ENCODE results near the gene PLS1. TPM values are rescaled to one million over a fixed set of nuclear protein-coding genes. Genes with fewer than 3 reads are reported as not detected.
"Not testable (repeated sequence)": the region's sequence is repeated elsewhere in the genome, so short reads cannot be mapped to it uniquely, and the experiment has no call there.

The PLS1 gene
- total RNA-seq, 1 donor from 2014 or later, result 3.9 TPM

- intact Hi-C loops (cut with DNase I), result no loop called here
- Histone ChIP-seq H3K27ac (no peak overlapping the region), H3K4me1 (no peaks in the 10 kb centered on the region), H3K9me3 (no peaks in the 10 kb centered on the region), H3K4me3 (no peak overlapping the region), H3K27me3 (no peaks in the 10 kb centered on the region), H3K36me3 (no peaks in the 10 kb centered on the region)
- DNase-seq (ENCODE audit: extremely low spot score in 2 of 2), result no peak
- TF ChIP-seq CTCF (IDR thresholded peaks at IDR 0.05) (no peak), POLR2A (IDR thresholded peaks at IDR 0.05) (no peak), POLR2AphosphoS5 (IDR thresholded peaks at IDR 0.05; ENCODE audit: insufficient read depth in 1 of 2, low read depth in 1 of 2) (no peak)
These were observed 5.5 kb downstream of the PLS1 start for GRCh38 chr3:142601713-142602112.

- Histone ChIP-seq H3K27ac (no peak overlapping the region), H3K9me3 (no peaks in the 10 kb centered on the region), H3K4me1 (no peaks in the 10 kb centered on the region), H3K27me3 (no peaks in the 10 kb centered on the region), H3K36me3 (no peaks in the 10 kb centered on the region), H3K4me3 (no peak overlapping the region)
- intact Hi-C loops (cut with DNase I), result no loop called here
- DNase-seq (ENCODE audit: extremely low spot score in 2 of 2), result no peak
- TF ChIP-seq CTCF (IDR thresholded peaks at IDR 0.05) (no peak), POLR2A (IDR thresholded peaks at IDR 0.05) (no peak), POLR2AphosphoS5 (IDR thresholded peaks at IDR 0.05; ENCODE audit: insufficient read depth in 1 of 2, low read depth in 1 of 2) (no peak)
These were observed 6.6 kb downstream of the PLS1 start for GRCh38 chr3:142602619-142603385.

GRCh38 chr3:142603386-142603705 is 7.2 kb downstream of the PLS1 start:
- H3K4me1 ChIP-seq; H3K36me3 ChIP-seq; intact Hi-C loops (cut with DNase I); H3K9me3 ChIP-seq; H3K4me3 ChIP-seq; H3K27me3 ChIP-seq; DNase-seq (ENCODE audit: extremely low spot score in 2 of 2); H3K27ac ChIP-seq: not testable (repeated sequence)

GRCh38 chr3:142604940-142605339 is 8.7 kb downstream of the PLS1 start:
- H3K9me3 ChIP-seq, result no peaks in the 10 kb centered on the region
- no peak for DNase-seq (ENCODE audit: extremely low spot score in 2 of 2)
- H3K27me3 ChIP-seq, result no peaks in the 10 kb centered on the region
- H3K4me3 ChIP-seq, result no peak overlapping the region
- no peak for TF ChIP-seq POLR2A (IDR thresholded peaks at IDR 0.05)
- TF ChIP-seq POLR2AphosphoS5 (IDR thresholded peaks at IDR 0.05; ENCODE audit: insufficient read depth in 1 of 2, low read depth in 1 of 2), result no peak
- no peak for TF ChIP-seq CTCF (IDR thresholded peaks at IDR 0.05)
- no peaks in the 10 kb centered on the region for H3K36me3 ChIP-seq
- no peak overlapping the region for H3K27ac ChIP-seq
- H3K4me1 ChIP-seq, result no peaks in the 10 kb centered on the region
- intact Hi-C loops (cut with DNase I), result no loop called here

- Histone ChIP-seq H3K9me3 (no peaks in the 10 kb centered on the region), H3K27ac (no peak overlapping the region), H3K36me3 (no peaks in the 10 kb centered on the region), H3K27me3 (no peaks in the 10 kb centered on the region), H3K4me3 (no peak overlapping the region), H3K4me1 (no peaks in the 10 kb centered on the region)
- no peak for DNase-seq (ENCODE audit: extremely low spot score in 2 of 2)
- TF ChIP-seq POLR2AphosphoS5 (IDR thresholded peaks at IDR 0.05; ENCODE audit: insufficient read depth in 1 of 2, low read depth in 1 of 2) (no peak), POLR2A (IDR thresholded peaks at IDR 0.05) (no peak), CTCF (IDR thresholded peaks at IDR 0.05) (no peak)
- intact Hi-C loops (cut with DNase I), result no loop called here
These were observed 12.4 kb downstream of the PLS1 start for GRCh38 chr3:142608631-142609030.

All from vagina (tissue), 2 donors.